ENCODE measurements around the gene LAMC2.

DNA sequence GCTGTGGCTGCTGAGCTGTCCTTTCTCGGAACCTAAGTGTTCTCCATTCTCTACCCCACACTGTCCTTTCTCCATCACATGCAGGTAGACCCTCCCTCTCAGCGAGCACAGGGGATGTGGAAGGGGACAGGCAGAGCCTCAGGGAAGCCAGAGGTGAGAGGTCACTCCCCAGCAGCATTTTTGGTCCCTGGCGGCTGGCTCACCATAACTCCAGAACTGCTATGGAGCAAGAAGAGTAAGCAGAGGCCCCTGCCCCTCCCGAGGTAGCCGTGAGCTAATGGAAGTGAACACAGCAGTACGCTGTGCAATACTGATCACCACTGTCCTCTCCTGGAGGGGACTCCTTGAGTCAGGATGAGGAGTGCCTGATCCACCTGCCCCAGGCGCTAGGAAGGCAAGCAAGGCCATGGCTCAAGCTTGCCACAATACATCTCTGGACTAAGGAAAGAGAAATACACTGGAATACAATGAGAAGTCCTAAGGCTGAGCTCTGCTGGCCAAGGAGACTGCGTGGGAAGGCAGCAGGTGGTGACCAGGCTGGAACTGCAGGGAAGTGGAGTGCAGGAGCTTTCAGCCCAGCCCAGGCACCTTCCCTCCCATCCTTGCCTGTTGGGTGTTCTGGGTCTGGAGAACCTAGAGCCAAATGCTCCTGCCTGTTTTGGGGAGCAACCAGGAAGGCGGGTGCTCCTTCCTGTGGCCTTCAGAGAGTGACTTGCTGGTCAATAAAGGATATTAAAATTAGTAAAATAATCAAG lies 96.2 kb downstream of the LAMC2 start:
- TF ChIP-seq CTCF (IDR thresholded peaks at IDR 0.05) (no peak), POLR2A (IDR thresholded peaks at IDR 0.05) (no peak)
